Lung microvascular endothelial cell (primary cell): ENCODE results near the gene IL9R. TPM values are rescaled to one million over a fixed set of nuclear protein-coding genes. Genes with fewer than 3 reads are reported as not detected.
A peak's percentile ranks its signal among the peaks of the same experiment; 100 is the strongest.
"Not testable (repeated sequence)": the region's sequence is repeated elsewhere in the genome, so short reads cannot be mapped to it uniquely, and the experiment has no call there.

Experiments
- DNase-seq, 2 donors: peaks; one replicate each; pipeline versions ENCODE4 v3.0.0 to v3.0.0-alpha.2; 2010; ENCODE audit warnings: low read depth in 2 of 2
- total RNA-seq: library from RNA; depleted of rRNA; stranded (reverse); fragments of >200 nt; gene quantifications from 2 replicates; pipeline ENCODE4 v1.2.1, GENCODE V29; 2014

The IL9R gene
- total RNA-seq, 1 donor from 2014 or later = not detected

- DNase-seq = no peak
Observed at GRCh38 chrX:155998761-155999510, 1.4 kb downstream of the IL9R start.

DNA sequence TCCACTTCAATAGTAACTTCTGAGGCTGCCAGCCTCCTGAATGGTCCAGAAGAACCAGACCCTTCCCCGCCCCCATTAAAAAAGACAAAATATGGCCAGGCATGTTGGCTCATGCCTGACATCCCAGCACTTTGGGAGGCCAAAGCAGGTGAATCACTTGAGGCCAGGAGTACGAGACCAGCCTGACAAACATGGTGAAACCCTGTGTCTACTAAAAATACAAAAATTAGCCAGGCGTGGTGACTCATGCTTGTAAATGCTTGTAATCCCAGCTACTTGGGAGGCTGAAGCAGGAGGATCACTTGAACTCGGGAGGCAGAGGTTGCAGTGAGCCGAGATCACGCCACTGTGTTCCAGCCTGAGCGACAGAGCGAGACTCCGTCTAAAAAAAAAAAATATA, 2.3 kb downstream of the IL9R start:
- not testable (repeated sequence) for DNase-seq

DNA sequence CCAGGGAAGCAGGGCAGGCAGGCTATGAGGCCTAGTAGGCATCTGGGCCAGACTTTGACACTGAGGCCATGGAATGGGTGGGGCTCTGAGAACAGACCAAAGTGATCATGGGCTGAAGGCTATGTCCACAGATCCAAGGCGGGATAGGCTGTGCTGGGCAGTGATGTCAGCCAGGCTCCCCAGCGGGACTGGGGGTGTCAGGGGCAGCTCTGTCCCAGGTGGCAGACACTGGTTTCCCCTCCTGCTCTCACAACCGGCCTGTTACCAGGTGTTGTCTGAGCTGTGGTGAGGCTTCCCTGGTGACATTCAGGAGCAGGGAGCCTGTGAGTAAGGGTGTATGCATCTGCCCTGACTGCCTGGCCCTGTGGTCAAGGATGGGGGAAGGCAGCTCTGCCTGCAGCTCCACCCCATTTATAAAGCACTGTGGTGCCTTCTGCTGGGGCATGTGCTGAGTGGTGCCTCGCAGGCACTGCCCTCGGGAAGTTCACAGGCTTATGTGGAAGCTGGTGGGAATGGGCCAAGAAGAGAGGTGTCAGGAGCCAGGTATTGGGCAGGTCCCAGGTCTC, 2.9 kb downstream of the IL9R start:
- DNase-seq = no peak

- DNase-seq = no peak
Observed at GRCh38 chrX:156001001-156001666, 3.6 kb downstream of the IL9R start.

DNA sequence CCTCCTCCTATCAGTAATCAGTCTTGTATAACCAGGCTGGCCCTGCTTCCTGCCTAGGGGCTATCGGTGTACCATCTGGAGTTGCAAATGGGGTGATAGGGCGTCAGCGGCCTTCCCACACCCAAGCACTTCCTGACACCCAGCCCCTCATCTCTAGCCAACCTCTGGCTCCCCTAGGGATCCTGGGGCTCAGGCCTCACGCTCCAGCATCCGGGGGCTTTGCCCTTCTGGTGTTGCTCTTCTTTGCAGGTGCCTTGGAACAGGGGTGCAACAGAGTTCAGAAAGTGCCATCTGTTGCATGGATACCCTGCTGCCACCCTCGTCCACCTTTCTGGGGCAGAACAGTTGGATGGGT, 4.1 kb downstream of the IL9R start:
- DNase-seq = no peak

GRCh38 chrX:156002507-156002906, 5.0 kb downstream of the IL9R start:
- DNase-seq = no peak

DNA sequence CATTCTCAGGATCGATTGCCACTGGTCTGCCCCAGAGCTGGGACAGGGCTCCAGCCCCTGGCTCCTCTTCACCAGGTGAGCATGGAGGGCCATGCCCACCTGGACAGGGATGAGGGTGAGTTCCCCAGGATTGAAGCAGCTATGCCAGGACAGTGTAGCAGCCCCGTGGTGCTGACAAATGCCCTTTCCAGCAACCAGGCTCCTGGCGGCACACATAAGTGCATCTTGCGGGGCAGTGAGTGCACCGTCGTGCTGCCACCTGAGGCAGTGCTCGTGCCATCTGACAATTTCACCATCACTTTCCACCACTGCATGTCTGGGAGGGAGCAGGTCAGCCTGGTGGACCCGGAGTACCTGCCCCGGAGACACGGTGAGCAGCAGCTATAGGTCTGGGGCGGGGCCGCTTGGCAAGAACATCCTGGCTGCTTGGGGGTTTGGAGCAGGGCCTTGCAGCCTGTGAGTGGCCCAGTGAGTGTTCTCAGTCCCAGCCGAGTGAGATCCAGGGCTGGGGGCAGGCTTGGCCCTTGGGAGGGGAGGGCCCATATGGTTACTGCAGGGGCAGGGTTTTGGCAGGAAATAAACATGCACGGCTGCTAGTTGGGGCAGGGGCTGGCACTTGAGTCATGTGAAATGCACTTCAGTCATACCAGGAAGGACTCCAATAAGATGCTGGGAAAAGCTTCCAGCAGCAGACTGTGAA, 6.1 kb downstream of the IL9R start:
- no peak for DNase-seq

GRCh38 chrX:156004256-156004655, 6.8 kb downstream of the IL9R start:
- DNase-seq = no peak

- no peak for DNase-seq
Observed at GRCh38 chrX:156004740-156005139, 7.2 kb downstream of the IL9R start.

DNA sequence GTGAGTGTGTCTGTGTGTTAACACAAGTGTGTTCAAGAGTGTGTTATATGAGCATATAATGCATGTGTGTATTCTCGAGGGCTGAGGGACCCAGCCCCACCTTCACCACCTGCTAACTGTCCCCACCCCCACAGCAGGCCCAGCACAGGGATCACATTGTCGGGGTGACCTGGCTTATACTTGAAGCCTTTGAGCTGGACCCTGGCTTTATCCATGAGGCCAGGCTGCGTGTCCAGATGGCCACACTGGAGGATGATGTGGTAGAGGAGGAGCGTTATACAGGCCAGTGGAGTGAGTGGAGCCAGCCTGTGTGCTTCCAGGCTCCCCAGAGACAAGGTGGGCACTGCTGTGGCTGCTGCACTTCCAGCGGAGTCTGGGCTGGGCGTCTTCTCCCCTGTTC, 7.6 kb downstream of the IL9R start:
- DNase-seq = no peak

- DNase-seq = not testable (repeated sequence)
Observed at GRCh38 chrX:156006468-156006867, 9.0 kb downstream of the IL9R start.

DNA sequence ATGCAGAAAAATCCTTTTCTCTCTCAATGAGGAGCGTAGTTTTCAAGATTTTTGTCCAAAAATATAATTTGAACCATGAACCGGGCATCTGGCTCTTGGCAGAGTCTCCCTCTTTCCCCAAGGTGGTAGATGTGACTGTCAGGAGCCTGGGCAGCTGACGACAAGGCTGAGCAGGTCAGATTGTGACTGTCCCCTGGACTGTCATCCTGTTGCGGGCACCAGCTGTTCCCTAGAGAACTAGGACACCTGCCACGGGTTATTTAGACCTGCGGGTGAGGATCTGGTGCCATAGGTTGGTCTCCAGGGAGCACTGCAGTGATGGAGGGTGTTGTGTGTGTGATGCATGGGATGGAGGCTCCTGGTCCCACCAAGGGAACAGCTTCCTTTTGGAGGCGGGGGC, 10.9 kb downstream of the IL9R start:
- DNase-seq = not testable (repeated sequence)

DNA sequence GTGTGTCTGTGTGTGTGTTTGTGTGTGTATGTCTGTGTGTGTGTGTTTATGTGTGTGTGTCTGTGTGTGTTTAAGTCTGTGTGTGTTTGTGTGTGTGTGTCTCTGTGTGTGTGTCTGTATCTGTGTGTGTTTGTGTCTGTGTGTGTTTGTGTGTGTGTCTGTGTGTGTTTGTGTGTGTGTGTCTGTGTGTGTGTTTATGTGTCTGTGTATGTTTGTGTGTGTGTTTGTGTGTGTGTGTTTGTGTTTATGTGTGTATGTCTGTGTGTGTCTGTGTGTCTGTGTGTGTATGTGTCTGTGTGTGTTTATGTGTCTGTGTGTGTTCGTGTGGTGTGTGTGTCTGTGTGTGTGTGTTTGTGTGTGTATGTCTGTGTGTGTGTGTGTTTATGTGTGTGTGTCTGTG, 11.4 kb downstream of the IL9R start:
- DNase-seq = no peak

GRCh38 chrX:156009691-156010090, 12.2 kb downstream of the IL9R start:
- DNase-seq = not testable (repeated sequence)

GRCh38 chrX:156013286-156013953, 15.9 kb downstream of the IL9R start:
- not testable (repeated sequence) for DNase-seq

DNA sequence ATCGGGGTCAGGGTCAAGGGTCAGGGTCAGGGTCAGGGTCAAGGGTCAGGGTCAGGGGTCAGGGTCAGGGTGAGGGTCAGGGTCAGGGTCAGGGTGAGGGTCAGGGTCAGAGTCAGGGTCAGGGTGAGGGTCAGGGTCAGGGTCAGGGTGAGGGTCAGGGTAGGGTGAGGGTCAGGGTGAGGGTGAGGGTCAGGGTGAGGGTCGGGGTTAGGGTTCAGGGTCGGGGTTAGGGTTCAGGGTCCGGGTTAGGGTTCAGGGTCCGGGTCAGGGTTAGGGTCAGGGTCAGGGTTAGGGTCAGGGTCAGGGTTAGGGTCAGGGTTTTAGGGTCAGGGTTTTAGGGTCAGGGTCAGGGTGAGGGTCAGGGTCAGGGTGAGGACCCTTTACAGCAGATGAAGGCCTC, 22.4 kb downstream of the IL9R start:
- DNase-seq = peak in 1 of 2 donors; percentile 7

- DNase-seq = not testable (repeated sequence)
Observed at GRCh38 chrX:156023002-156023401, 25.5 kb downstream of the IL9R start.

DNA sequence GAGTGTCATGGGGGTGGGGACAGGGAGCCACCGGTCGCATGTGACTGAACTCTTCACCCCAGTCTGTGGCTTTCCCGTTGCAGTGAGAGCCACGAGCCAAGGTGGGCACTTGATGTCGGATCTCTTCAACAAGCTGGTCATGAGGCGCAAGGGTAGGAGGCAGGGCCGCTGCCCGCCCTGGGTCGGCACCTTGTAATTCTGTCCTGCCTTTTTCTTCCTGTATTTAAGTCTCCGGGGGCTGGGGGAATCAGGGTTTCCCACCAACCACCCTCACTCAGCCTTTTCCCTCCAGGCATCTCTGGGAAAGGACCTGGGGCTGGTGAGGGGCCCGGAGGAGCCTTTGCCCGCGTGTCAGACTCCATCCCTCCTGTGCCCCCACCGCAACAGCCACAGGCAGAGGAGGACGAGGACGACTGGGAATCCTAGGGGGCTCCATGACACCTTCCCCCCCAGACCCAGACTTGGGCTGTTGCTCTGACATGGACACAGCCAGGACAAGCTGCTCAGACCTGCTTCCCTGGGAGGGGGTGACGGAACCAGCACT, 27.5 kb downstream of the IL9R start:
- DNase-seq = not testable (repeated sequence)

GRCh38 chrX:156028653-156029237, 31.2 kb downstream of the IL9R start:
- DNase-seq = not testable (repeated sequence)

- DNase-seq = not testable (repeated sequence)
Observed at GRCh38 chrX:156029296-156029695, 31.8 kb downstream of the IL9R start.
